A673 (cell line): ENCODE measurements around the gene SLF2.

Source experiments
- EZH2 ChIP-seq: fragments of 200-600 bp; sonication (generic); IDR thresholded peaks from 2 replicates; pipeline ENCODE4 v1.6.1; 2017; ENCODE audit warnings: borderline replicate concordance, low read depth, mild to moderate bottlenecking, mixed read lengths, antibody characterized with exemption, low read length; ENCODE audit not compliant: poor library complexity, severe bottlenecking
- TF ChIP-seq, protein P1 (sequence below): fragments of 300-800, 200-600 bp; sonication (generic); conservative IDR thresholded peaks from 2 replicates; pipeline ENCODE4 v1.5.1; 2017; ENCODE audit warnings: low read depth, mild to moderate bottlenecking, antibody characterized with exemption, low read length, moderate library complexity, mixed read lengths

GRCh38 chr10:100965820-100966219 is 53.1 kb downstream of the SLF2 start:
- no peak for TF ChIP-seq EZH2
- TF ChIP-seq, protein P1, sequence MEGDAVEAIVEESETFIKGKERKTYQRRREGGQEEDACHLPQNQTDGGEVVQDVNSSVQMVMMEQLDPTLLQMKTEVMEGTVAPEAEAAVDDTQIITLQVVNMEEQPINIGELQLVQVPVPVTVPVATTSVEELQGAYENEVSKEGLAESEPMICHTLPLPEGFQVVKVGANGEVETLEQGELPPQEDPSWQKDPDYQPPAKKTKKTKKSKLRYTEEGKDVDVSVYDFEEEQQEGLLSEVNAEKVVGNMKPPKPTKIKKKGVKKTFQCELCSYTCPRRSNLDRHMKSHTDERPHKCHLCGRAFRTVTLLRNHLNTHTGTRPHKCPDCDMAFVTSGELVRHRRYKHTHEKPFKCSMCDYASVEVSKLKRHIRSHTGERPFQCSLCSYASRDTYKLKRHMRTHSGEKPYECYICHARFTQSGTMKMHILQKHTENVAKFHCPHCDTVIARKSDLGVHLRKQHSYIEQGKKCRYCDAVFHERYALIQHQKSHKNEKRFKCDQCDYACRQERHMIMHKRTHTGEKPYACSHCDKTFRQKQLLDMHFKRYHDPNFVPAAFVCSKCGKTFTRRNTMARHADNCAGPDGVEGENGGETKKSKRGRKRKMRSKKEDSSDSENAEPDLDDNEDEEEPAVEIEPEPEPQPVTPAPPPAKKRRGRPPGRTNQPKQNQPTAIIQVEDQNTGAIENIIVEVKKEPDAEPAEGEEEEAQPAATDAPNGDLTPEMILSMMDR = no peak
